HepG2 (cell line): Measurements from ENCODE around the gene OTOP3. TPM values are rescaled to one million over a fixed set of nuclear protein-coding genes. Genes with fewer than 3 reads are reported as not detected.

Experiments used
- ELF3 ChIP-seq: IDR thresholded peaks from 2 replicates; pipeline ENCODE4 v1.6.1; 2016; ENCODE audit warnings: missing genetic modification reagents, missing compliant biosample characterization
- ERF ChIP-seq: IDR thresholded peaks from 2 replicates; pipeline ENCODE4 v1.6.1; 2018; ENCODE audit warnings: missing biosample characterization, missing genetic modification reagents
- GFI1 ChIP-seq: sonication (generic); formaldehyde crosslinking; IDR thresholded peaks from 2 replicates; pipeline ENCODE4 v1.5.0; 2020; ENCODE audit warnings: missing genetic modification reagents, mild to moderate bottlenecking, borderline replicate concordance
- GTF3A ChIP-seq: sonication (generic); formaldehyde crosslinking; conservative IDR thresholded peaks from 2 replicates; pipeline ENCODE4 v1.4.0; 2020; ENCODE audit warnings: mild to moderate bottlenecking, missing genetic modification reagents
- IKZF1 ChIP-seq: fragments of 450-650 bp; IDR thresholded peaks from 2 replicates; pipeline ENCODE4 v1.7.1; 2016
- ONECUT2 ChIP-seq: sonication (generic); formaldehyde crosslinking; IDR thresholded peaks from 2 replicates; pipeline ENCODE4 v1.4.0; 2020; ENCODE audit warnings: missing genetic modification reagents
- TAF1 ChIP-seq: sonication (generic); formaldehyde crosslinking; IDR thresholded peaks from 2 replicates; pipeline ENCODE4 v1.4.0; 2020; ENCODE audit warnings: missing genetic modification reagents
- ZMYM2 ChIP-seq: sonication (generic); formaldehyde crosslinking; IDR thresholded peaks from 2 replicates; pipeline ENCODE4 v1.8.0; 2022; ENCODE audit warnings: mild to moderate bottlenecking, missing genetic modification reagents
- ZNF121 ChIP-seq: sonication (generic); formaldehyde crosslinking; IDR thresholded peaks from 2 replicates; pipeline ENCODE4 v1.5.0; 2020; ENCODE audit warnings: mild to moderate bottlenecking, missing genetic modification reagents
- ZNF451 ChIP-seq: sonication (generic); formaldehyde crosslinking; IDR thresholded peaks from 2 replicates; pipeline ENCODE4 v1.5.0; 2020; ENCODE audit warnings: mild to moderate bottlenecking, missing genetic modification reagents
- ZNF614 ChIP-seq: IDR thresholded peaks from 2 replicates; pipeline ENCODE4 v1.6.1; 2018; ENCODE audit warnings: missing biosample characterization, missing genetic modification reagents, inconsistent platforms, borderline replicate concordance
- ZNF780A ChIP-seq: sonication (generic); formaldehyde crosslinking; IDR thresholded peaks from 2 replicates; pipeline ENCODE4 v1.8.0; 2022; ENCODE audit warnings: mild to moderate bottlenecking, missing genetic modification reagents, moderate library complexity
- ZNF816 ChIP-seq: sonication (generic); formaldehyde crosslinking; IDR thresholded peaks from 2 replicates; pipeline ENCODE4 v1.8.0; 2022; ENCODE audit warnings: missing genetic modification reagents, mild to moderate bottlenecking, borderline replicate concordance
- polyA plus RNA-seq, 8 experiments: library from polyadenylated mRNA; depleted of rRNA in 3 of 8; stranded (reverse) in 7 of 8; unstranded in 1 of 8; fragments of >200 nt; fragmentation: Illumina TruSeq in 4 of 8; extraction: Trizol in 4 of 8; gene quantifications; 2 replicates each; pipeline versions ENCODE4 v1.2.1 to v1.2.3, GENCODE V29; 2011 to 2016; ENCODE audit warnings: low read depth in 4 of 8, missing spikeins in 1 of 8, mixed read lengths in 1 of 8; ENCODE audit not compliant: insufficient read depth in 1 of 8
- total RNA-seq, 5 experiments: library from RNA; depleted of rRNA; stranded (reverse); fragments of >200 nt; fragmentation: Illumina TruSeq; extraction: Trizol; gene quantifications; 2 replicates each; pipeline ENCODE4 v1.2.3, GENCODE V29; 2016; ENCODE audit warnings: low read depth in 1 of 5
- TF ChIP-seq, protein P1 (sequence below): sonication (generic); formaldehyde crosslinking; conservative IDR thresholded peaks from 2 replicates; pipeline ENCODE4 v1.8.0; 2022; ENCODE audit warnings: low read depth, missing genetic modification reagents
- TF ChIP-seq, protein P2 (sequence below): sonication (generic); formaldehyde crosslinking; IDR thresholded peaks from 2 replicates; pipeline ENCODE4 v1.4.0; 2020; ENCODE audit warnings: missing genetic modification reagents
- TF ChIP-seq, protein P3 (sequence below): IDR thresholded peaks from 2 replicates; pipeline ENCODE4 v1.6.1; 2016; ENCODE audit warnings: low read depth, borderline replicate concordance
- TF ChIP-seq, protein P4 (sequence below): IDR thresholded peaks from 2 replicates; pipeline ENCODE4 v1.6.1; 2012; ENCODE audit warnings: inconsistent platforms
- TF ChIP-seq, protein P5 (sequence below): sonication (generic); formaldehyde crosslinking; IDR thresholded peaks from 2 replicates; pipeline ENCODE4 v1.4.0; 2020; ENCODE audit warnings: missing genetic modification reagents, borderline replicate concordance
- TF ChIP-seq, protein P6 (sequence below): sonication (generic); formaldehyde crosslinking; IDR thresholded peaks from 2 replicates; pipeline ENCODE4 v1.5.1; 2020; ENCODE audit warnings: mild to moderate bottlenecking, missing genetic modification reagents, moderate library complexity
- TF ChIP-seq, protein P7 (sequence below): sonication (generic); formaldehyde crosslinking; IDR thresholded peaks from 2 replicates; pipeline ENCODE4 v1.8.1; 2023; ENCODE audit warnings: mild to moderate bottlenecking, moderate library complexity, missing genetic modification reagents

Gene OTOP3
- total and polyA plus RNA-seq, 2 of the 13 experiments (the other 11 are each of a cell fraction or from before 2014, with no cell fraction given), result not detected

DNA sequence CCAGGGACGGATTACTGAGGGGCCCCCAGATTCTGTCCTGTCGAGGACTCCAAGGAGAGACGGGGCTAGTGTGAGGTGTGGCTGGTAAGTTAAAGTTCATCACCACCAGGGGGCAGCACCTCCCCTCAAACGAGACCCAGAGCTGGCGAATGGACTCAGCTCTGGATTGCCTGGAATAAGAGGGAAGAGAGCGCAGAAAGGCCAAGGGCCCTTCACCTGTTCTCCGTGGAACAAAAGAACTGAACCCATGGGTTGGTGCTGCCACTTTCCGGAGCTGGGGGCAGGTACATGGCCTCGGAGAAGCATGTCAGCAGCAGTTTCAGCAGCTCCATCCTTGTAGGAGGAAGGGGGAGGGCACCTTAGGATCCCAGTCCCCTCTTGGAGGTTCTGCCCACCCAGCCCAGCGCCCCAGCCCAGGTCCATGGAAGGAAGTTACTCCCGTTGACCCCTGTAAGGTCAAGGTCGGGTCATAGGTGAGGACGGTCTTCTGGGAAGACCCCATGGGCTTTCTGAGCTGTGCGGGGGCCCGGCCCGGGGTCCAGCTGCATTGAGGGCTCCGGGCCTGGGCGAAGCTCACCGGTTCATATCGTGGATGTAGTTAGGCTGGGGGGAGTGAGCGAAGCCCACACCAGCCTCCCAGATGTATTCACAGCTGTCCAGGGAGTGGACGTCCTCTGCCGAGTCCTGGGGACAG lies 26.1 kb downstream of the OTOP3 start (continued):
- TF ChIP-seq, protein P1, sequence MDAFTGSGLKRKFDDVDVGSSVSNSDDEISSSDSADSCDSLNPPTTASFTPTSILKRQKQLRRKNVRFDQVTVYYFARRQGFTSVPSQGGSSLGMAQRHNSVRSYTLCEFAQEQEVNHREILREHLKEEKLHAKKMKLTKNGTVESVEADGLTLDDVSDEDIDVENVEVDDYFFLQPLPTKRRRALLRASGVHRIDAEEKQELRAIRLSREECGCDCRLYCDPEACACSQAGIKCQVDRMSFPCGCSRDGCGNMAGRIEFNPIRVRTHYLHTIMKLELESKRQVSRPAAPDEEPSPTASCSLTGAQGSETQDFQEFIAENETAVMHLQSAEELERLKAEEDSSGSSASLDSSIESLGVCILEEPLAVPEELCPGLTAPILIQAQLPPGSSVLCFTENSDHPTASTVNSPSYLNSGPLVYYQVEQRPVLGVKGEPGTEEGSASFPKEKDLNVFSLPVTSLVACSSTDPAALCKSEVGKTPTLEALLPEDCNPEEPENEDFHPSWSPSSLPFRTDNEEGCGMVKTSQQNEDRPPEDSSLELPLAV (CRISPR knock-in tag), result no peak
- TF ChIP-seq ELF3 (CRISPR knock-in tag) (no peak), ZNF614 (CRISPR knock-in tag) (0 out of 2 replicates have a peak, but pooled peaks have one; percentile 60), IKZF1 (no peak), ZNF816 (CRISPR knock-in tag) (no peak), ZNF451 (CRISPR knock-in tag) (no peak), ONECUT2 (CRISPR knock-in tag) (no peak), ZNF780A (CRISPR knock-in tag) (no peak), ERF (CRISPR knock-in tag) (0 out of 2 replicates have a peak, but pooled peaks have one; percentile 56), ZNF121 (CRISPR knock-in tag) (no peak), GTF3A (no peak), GFI1 (no peak), TAF1 (CRISPR knock-in tag) (no peak), ZMYM2 (CRISPR knock-in tag) (no peak)
- TF ChIP-seq, protein P2, sequence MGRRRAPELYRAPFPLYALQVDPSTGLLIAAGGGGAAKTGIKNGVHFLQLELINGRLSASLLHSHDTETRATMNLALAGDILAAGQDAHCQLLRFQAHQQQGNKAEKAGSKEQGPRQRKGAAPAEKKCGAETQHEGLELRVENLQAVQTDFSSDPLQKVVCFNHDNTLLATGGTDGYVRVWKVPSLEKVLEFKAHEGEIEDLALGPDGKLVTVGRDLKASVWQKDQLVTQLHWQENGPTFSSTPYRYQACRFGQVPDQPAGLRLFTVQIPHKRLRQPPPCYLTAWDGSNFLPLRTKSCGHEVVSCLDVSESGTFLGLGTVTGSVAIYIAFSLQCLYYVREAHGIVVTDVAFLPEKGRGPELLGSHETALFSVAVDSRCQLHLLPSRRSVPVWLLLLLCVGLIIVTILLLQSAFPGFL (CRISPR knock-in tag), result no peak
- TF ChIP-seq, protein P3, sequence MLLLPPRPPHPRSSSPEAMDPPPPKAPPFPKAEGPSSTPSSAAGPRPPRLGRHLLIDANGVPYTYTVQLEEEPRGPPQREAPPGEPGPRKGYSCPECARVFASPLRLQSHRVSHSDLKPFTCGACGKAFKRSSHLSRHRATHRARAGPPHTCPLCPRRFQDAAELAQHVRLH (CRISPR knock-in tag), result 0 out of 2 replicates have a peak, but pooled peaks have one; percentile 26
- TF ChIP-seq, protein P4, sequence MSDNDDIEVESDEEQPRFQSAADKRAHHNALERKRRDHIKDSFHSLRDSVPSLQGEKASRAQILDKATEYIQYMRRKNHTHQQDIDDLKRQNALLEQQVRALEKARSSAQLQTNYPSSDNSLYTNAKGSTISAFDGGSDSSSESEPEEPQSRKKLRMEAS, result no peak; the same call in 1 of the 2 replicates
- TF ChIP-seq, protein P5, sequence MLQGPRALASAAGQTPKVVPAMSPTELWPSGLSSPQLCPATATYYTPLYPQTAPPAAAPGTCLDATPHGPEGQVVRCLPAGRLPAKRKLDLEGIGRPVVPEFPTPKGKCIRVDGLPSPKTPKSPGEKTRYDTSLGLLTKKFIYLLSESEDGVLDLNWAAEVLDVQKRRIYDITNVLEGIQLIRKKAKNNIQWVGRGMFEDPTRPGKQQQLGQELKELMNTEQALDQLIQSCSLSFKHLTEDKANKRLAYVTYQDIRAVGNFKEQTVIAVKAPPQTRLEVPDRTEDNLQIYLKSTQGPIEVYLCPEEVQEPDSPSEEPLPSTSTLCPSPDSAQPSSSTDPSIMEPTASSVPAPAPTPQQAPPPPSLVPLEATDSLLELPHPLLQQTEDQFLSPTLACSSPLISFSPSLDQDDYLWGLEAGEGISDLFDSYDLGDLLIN (CRISPR knock-in tag), result no peak
- TF ChIP-seq, protein P6, sequence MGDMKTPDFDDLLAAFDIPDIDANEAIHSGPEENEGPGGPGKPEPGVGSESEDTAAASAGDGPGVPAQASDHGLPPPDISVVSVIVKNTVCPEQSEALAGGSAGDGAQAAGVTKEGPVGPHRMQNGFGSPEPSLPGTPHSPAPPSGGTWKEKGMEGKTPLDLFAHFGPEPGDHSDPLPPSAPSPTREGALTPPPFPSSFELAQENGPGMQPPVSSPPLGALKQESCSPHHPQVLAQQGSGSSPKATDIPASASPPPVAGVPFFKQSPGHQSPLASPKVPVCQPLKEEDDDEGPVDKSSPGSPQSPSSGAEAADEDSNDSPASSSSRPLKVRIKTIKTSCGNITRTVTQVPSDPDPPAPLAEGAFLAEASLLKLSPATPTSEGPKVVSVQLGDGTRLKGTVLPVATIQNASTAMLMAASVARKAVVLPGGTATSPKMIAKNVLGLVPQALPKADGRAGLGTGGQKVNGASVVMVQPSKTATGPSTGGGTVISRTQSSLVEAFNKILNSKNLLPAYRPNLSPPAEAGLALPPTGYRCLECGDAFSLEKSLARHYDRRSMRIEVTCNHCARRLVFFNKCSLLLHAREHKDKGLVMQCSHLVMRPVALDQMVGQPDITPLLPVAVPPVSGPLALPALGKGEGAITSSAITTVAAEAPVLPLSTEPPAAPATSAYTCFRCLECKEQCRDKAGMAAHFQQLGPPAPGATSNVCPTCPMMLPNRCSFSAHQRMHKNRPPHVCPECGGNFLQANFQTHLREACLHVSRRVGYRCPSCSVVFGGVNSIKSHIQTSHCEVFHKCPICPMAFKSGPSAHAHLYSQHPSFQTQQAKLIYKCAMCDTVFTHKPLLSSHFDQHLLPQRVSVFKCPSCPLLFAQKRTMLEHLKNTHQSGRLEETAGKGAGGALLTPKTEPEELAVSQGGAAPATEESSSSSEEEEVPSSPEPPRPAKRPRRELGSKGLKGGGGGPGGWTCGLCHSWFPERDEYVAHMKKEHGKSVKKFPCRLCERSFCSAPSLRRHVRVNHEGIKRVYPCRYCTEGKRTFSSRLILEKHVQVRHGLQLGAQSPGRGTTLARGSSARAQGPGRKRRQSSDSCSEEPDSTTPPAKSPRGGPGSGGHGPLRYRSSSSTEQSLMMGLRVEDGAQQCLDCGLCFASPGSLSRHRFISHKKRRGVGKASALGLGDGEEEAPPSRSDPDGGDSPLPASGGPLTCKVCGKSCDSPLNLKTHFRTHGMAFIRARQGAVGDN (CRISPR knock-in tag), result peak; percentile 24; the same call in 1 of the 2 replicates
- TF ChIP-seq, protein P7, sequence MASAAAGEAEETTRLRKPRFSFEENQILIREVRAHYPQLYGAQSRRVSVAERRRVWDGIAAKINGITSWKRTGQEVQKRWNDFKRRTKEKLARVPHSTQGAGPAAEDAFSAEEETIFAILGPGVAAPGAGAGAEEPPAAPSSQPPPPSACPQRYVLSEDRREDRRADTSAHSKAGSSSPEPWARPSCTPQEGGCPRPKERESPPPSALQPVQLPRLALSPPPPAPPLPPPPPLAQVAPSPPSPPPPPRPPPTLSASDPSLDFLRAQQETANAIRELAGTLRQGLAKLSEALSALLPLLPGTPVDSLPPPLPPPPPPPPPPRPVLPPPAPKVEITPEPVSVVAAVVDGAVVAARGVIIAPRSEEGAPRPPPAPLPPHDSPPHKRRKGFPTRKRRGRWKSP, result no peak
